GM19238 (cell line): ENCODE results near the gene VSIG2.

Source experiments
- DNase-seq: peaks from one replicate; pipeline ENCODE4 v3.0.0; 2011; ENCODE audit warnings: low spot score; ENCODE audit not compliant: insufficient read length

The VSIG2 gene

DNA sequence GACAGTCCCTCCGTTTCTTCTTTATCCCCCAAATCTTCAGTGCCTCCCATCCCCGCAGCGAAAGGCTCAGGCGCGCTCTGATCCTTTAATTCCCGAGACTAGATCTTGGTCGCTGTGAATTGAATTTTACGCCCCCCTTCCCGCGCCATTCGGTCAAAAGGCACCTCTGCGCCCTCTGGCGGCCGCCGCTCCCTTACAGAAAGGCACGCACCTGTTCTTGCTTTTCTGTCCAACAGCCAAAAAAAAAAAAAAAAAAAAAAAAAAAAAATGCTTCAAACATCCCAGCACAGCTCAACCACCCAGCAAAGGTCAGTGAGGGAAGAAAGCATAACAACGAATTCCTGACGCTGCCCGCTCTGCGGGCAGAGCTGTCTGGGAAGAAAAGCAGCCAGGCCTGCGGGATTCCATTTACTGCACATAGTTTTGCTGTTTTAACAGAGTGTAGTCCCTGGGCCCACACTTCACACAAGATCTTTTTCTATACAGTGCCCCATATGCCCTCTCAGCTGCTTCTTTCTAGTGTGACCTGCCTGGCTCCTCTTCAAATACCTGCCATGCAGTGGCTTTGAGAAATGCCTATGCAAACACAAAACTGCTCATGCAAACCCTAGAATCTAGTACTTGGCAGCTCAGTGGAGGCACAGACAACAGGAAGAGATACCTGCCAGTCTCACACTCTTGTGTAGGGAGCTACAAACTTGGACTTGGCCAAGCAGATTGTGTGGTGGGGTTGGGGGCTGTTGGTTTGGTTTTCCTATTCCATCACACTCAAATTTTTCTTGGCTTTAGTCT lies 11.3 kb upstream of the VSIG2 start:
- DNase-seq, result no peak

DNA sequence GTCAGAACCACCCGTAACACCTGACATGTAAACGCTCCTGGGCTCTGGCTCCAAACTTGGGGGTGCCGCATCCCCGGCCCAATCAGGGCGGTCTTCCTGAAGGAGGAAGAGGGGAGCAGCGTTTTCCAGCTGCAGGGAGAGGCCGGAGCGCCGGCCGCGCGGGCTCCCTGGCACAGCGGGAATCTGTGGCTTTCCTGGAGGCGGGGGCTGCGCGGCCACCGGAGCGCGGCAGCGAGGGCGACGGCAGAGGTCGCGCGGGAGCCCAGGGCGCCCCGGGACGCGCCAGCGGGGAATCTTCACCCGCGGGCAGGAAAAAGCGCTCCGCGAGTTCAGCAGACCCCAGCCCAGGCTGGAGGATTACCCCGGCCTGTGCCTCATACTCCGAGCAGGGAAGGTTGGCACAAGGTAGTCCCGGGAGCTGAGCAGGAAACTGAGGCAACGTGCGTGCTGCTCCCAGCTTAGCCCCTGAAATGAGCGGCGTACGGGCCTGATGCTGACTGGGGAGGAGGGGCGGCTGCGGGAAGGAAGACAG lies 10.6 kb upstream of the VSIG2 start:
- no peak for DNase-seq

DNA sequence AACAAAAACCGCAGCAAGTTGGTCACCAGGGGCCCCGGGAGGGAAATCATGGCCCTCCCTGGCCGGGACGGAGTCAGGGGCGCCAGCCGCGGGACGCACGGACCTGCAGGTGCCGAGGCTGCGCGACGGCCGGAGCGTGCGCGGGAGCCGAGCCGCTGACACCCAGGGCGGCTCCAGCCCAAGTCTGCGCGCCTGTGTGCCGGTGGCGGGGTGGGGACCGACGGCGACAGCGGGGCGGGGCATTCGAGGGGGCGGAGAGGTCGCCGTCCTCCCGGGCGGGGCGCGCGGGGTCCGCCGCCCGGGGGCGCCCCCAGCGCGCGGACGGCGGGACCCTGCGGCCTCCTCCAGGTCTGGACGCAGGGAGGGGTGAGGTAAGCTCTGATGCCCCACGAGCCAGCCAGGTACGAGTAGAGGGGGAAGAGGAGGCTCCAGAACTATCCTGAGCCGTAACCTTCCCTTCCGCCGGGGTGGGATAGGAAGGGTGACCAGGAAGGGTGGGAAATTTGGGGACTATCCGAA lies 10.1 kb upstream of the VSIG2 start, which contains the start of gene ESAM:
Gene ESAM (minus strand): TSS at position 186 of the 519 bp plus-strand sequence. CDS start 136 bp downstream, at position 50.
- DNase-seq, result peak; percentile 79

DNA sequence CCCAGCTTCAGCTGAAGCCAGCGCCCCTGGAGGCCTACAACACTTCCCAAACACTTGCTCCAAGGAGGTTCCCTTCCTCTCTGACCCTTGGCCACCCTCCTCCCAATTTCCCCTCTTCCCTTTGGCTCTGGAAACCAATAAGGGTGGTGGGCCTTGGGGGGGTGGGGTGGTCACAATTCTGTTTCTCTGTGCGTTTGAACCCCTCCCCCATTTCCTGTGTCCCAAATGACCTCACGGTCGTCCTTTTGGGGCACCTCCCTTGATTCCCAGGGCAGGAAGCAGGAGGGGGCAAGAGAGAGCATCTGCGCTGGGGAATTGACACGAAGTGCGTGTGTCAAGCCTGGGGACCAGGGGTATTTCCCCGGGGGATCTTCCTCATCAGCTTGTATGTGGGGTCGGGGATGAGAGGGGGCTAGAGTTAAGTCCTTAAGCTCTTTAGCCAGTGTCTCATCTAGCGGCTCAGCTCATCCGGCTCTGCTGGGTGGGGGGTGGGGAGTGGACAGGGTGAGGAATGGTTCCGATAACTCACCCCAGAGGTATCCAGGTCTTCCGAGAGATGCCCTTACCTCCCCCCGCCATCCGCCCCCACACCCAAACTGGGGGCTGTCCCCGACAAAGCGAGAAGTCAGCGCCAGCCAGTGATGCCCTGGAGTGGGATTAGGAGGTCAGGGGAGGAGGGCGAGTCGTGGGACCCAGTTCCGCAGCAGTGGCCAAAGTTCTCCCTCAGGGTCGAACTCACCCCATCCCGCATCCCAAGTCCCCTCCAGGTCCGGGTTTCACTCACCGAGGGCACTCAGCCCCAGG lies 9.4 kb upstream of the VSIG2 start:
- no peak for DNase-seq

DNA sequence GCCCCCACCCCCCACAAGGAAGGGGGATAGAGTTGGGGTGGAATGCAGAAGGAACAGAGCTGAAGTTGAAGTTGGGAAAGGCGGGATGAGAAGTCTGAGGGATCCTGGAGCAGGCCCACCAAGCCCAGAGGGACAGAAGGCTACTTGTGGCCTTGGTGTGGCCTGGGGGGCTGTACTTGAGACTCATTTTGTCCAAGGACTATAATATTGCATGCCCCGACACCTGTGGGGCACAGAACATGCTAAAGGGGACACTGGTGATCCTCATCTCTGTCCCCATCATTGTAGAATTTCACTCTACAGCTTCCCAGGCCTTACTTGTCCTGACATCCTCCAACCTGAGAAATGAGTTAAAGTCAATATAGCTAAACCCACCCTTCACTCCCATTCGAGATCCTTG lies 8.8 kb upstream of the VSIG2 start:
- no peak for DNase-seq

DNA sequence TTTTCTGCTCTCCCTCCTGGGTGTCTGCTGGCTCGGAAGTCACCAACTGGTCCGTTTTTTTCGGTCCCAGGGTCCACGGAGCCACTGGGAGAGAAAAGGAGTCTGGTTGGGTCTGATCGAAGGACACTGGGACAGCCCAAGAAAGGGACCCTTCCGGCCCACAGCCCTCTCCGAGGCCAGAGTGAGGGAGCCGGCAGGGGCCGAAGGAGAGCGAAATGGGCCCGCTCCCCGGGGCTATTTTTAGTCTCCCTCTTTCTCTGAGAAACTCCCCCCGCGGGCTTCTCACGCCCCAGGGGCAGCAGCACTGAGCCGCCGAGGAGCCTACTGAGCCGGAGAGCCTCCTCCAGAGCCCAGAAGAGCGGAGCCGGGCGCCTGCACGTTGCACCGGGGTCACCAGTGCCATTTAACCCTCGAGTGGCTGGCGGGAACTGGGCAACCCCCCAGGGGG lies 8.2 kb upstream of the VSIG2 start:
- peak; percentile 67 for DNase-seq

DNA sequence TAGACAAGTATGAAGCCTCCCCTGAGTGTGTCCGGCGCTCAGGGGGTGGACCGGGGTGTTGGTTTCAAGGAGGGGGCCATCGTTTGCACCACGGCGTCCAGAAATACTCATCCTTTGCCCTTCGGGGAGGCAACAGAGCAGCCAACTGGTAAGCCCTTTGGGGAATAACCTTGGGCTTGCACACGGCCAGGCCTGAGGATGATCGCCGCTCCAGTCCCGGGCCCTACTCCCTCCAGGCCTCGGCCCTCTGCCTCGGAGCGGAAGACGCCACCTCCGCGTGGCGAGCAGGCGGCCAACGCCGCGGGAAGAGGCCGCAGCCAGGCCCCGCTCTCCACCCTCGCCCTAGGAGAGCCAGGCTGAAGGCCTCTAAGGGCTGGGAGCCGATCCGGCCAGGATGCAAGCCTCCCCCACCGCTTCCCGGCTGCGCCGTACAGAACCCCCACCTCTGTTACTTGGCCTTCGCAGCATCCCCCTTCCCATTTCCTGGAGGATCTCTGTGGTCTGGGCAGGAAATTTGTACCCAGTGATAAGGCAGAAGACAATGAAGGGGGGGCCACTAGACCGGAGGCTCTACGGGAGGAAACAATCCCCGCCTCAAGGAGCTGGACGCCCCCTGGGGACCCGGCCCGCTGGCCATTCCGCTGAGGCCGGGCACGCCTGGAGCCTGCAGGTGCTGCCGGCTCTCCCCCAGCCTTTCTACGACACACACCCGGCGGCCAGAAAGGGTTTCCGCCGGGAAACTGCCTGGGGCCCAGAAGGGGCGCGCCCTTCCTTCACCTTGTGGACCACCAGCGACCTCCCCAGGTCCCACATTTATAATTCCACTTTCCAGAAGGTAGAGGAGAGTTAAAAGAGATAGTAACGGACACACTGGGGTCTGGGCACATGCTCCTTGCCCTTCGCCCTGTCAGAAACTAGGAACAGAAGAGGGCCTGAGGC lies 7.5 kb upstream of the VSIG2 start:
- DNase-seq, result no peak

DNA sequence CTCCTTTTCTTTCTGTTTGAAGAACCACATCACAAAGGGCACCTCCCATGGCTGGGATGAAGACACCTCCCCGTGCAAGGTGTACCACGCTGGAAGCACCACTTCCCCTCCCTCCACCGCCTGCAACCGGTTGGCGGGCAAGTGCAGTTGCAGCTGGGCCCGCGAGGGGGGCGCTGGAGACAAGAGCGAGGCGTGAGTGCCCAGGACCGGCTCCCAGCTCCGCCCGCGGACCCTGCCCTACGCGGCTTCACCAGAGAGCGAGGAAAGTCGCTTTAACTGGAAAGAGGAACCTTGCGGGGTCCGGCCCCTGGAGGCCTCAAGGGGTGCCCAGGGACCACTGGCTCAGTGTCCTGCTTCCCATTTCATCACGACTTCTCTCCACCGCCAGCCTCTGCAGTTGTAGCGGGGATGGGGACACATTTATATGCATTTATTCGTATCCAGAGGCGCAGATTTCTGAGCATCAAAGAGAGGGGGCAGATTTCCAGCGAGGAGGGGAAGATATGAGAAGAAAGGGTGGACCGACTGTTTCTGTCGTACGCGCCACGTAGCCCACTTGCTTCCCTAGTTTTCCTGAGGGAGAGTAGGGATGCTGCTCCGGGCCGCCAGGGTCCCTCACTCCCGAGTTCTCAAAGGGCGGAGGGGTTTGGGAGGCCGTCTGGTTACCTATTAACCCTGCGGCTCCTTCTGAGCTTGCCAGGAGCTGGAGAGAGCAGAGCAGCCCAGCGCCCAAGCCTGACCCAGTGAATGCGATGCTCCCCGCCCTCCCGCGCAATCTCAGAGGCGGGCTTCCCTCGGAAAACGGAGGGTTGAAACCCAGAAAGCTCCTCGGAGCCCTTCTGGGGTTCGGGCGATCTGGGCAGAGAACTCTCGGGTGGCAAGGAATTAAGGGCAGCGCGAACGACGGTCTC lies 6.6 kb upstream of the VSIG2 start:
- peak; percentile 77 for DNase-seq

DNA sequence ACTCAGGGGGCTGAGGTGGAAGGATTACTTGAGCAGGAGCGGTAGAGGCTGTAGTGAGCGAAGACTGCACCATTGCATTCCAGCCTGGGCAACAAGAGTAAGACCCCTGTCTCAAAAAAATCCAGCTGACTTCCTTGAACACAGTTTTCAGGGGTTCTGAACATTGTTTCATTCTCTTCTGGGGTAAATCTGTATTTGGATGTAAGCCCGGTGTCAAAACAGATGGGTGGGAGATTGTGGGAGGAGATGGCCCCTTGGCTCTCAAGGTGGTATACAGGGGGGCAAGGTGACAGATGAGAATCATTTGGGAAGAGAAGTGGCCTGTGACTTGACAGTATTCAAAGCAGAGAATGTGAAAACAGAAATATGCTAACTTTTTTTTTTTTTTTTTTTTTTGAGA lies 5.3 kb upstream of the VSIG2 start:
- DNase-seq, result no peak

DNA sequence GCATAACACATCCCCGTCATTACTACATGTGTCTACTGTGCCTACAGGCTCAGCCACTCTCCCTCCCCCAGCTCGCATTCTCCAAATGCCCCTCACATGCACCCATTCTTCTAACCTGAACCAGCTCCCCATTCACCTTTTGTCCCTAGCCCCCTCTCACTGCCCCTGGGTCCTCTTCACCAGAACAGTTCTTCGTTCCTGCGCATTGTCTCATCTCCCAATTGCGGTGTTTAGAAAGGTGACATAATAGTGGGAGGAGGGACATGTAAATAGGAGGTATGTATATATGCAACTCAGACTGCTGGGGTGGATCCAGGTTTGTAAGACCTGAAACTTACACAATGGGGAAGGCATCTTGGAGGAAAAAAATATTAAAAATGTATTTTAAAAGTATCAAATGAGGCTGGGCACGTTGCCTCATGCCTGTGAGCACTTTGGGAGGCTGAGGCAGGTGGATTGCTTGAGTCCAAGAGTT lies 4.7 kb upstream of the VSIG2 start:
- DNase-seq, result no peak

DNA sequence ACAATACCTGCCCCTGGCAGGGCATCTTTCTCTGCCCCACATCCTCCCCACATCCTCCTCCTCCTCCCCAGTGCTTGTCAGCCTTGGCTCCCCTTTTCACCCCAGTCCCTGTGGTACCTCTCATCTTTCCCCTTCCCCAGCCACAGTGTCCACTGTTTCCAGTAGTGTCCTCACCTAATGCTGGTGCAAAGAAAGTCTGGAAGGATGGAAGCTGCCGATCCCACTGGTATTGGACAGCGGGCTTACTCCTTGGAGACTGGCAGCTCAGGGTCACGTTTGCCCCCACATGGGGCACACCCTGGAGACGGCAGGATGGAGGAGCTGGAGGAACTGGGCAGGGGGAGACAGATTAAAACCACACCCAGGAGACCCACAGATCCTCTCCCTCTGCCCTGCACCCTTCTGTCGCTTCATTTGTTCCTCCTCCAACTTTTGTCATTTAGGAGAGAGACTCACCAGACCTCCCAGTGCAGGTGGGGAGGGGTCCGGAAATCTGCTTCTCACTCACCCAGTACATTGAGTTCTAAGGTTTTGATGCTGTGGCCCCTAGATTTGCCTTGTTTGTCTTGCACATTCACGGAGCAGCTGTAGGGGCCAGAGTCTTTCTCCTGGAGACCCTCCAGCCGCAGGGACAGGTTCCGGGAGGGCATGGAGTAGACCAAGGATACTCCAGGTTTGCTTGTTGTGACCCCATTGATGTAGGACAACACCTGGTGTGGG lies 4.1 kb upstream of the VSIG2 start:
- no peak for DNase-seq

DNA sequence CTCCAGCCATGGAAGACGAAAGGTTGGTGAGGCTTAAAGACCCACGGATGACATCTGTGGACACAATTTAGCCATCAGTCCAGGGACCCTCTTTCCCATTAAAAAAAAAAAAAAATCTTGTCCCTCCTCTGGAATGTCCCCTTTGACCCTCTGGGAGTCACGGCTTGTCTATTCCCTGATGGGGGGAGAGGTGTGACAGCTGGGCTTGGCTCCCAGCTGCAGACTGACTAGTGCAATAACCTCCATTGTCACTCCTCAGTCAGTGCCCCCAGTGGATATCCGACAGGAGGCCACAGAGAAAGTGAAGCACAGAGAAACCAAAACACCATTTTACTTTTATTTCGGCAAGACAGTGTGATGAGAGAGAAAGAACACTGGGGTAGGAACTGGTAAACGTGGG lies 2.7 kb upstream of the VSIG2 start:
- no peak for DNase-seq

DNA sequence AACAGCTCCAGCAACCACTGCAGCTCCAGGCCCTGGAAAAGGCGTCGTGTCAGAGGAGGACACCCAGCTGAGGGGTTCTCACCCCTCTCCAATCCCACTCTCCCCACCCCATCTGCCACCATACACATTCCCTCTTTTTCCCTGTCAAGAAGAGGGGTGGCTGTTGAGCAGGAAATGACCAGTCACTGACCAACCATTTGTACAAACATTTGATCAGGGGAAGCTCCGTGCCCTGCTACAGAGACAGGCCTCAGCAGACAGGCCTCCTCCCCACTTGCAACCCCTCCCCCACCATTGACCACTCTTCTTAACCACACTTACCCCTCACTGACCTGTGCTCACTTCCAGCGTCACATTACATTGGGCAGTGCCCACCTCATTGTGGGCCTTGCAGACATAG lies 2.3 kb upstream of the VSIG2 start:
- DNase-seq, result no peak

DNA sequence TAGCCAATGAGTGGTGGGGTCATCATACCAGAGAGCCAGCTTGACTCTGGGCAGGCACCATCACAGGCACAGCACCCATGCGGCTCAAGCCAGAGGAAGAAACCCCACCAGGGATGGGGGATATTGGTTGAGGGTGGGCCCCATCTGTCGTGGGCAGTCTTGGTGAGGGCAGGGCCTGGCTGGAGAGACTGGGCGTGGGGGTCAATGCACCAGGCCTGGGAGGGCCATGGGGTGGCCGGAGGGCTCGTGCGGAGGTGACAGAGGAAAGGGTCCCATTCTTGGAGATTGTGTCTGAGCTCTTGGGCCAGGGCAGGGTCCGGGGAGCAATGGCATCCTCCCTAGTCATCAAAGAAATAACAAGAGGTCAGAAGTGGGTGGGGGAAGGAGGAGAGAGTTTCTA lies 1.6 kb upstream of the VSIG2 start:
- no peak for DNase-seq

DNA sequence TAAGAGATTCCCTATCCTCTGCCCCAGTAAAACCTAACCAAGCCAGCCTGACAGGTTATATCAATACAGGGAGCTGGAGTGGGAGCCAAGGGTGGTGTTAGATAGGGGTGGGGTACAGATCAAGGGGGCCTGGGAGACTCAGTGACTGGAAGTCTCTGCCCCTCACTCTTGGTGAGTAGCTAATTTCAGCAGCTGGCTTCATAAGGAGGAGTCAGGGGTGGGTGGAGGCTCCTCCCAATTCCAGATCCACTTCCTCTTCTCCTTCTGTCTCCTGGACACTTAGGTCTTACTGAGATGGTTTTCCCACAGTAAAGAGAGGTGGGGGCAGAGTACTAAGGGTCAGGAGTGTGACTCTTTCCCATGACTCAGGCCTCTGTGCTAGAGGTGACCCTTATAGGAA lies 1.1 kb upstream of the VSIG2 start:
- no peak for DNase-seq

DNA sequence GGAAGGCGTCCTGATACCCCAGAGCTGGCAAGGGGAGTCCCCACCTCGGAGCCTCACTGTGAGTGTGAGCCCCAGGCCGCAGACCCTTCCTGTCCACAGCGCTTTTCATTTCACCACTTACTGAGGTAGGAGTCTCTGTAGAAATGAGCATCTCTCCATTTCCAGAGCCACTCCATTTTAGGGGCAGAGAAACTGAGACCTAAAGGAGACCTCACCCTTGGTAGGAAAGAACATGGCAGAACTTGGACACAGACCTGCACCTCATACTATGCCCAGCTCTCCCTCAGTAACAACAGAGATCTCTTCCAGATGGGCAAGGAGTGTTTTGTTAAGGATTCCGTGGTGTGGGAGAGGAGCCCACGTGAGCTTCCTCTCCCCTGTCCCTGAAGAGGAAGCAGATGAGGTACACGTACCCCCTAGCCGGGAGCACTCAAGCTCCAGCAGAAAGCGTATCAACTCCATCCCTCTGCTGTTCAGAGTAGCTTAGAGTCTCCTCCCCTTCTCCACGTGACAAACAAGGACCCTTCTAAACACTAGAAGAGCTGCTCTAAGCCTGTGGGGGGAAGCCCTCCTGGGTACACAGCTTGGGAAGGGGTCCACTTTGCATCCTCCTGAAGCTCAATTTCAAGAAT lies 532 bp upstream of the VSIG2 start:
- DNase-seq, result no peak

DNA sequence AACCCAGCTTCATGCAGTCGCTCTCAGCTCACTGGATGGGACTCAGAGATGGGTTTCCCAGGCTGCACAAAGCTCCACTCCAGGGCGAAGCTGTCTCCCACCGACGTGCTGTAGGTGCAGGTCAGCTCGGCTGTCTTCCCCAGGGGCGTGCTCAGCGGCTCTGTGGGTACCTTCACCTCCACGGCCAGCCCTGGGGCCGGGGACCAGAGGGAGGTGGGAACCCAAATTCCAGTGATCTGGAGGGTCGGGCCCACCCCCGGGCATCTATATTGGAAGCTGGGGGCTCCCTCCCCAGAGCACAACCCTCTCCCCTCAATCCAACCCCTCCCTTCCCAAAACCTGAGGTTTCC lies 689 bp downstream of the VSIG2 start:
- no peak for DNase-seq

DNA sequence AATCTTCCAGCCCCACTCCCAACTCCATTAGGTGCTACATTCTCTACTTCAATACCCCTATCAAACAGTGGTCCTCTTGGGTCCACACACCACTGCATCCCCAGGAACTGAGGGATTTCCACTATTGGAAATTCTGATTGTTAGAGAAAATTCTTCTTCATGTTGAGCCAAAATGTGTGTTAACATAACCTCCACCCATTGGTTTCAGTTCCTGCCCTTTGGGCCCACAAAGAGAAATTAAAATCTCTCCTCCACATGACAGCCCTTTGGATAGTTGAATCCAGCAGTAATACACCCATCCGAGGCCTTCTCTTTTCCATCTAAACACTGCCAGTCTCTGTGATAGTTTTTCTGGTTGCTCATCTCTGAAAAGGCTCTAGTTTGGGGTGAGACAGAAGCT lies 2.1 kb downstream of the VSIG2 start:
- DNase-seq, result no peak
